Stimulated activated CD8-positive, alpha-beta memory T cell treated with anti-CD3 and anti-CD28 coated beads, Interleukin-15, amount 100 ng/mL, for 4 hours (primary cell): ENCODE results near the gene STPG4.

Source experiments
- DNase-seq, 2 donors: peaks; one replicate each; pipeline ENCODE4 v3.0.0-alpha.2; 2020; ENCODE audit warnings: low read depth in 2 of 2

STPG4 gene

DNA sequence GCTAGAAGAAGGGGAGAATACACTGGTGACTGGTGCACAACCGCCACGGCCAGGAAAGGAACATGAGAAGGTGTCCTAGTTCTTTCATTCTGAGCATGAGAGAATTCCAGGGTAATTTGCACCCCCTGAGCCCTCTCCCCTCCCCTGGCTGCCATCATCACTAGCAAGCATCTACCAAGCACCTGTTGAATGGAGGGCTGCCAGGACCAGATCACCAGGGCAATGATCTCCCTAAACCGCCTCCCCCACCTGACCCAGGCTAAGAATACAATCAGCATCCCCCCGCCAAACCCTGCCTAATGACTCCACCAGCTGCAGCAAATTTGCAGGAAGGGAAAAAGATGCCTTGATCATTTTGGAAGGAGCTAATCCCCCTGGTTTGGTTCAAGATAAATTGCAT, 100.2 kb downstream of the STPG4 start:
- DNase-seq, result no peak

DNA sequence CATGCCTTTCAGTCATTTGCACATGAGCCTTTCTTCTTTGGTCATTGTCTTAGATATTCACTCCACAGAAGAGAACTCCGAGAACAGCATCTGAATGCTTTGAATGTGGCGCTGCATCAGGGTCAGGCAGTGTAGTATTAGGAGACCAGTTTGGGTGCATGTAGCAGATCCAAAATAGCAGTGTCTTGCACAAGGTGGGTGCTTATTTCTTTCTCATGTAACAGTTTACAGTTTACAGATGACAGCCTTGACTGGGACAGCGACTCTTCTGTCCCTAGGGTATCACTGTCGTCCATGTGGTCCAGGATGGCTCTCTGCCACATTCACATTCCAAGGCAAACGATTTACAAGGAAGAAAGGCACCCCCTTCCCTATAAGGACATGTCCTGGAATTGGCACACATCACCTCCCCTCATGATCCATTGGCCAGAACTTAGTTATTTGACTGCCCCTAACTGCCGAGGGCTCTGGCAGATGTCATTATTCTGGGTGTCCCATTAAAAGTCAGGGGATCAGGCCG, 101.0 kb downstream of the STPG4 start:
- no peak for DNase-seq

DNA sequence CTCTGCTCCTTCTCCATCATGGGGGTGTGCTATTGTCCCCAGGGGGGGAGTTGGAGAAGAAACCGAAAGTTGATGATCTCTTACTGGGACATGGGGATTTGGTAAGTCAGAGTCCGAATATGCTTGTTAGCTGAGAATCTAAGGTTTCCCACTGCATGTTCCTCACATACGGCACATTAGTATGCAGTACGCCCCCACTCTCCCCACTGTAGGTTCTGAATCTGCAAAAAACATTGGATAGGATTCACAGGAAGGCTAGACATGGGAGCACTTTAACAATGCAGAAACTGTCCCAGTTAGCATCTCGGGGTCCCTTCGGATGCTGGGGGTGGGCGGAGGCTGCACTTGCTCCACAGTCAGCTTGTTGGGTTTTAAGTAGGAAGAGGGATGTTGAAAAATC, 102.3 kb downstream of the STPG4 start:
- no peak for DNase-seq

DNA sequence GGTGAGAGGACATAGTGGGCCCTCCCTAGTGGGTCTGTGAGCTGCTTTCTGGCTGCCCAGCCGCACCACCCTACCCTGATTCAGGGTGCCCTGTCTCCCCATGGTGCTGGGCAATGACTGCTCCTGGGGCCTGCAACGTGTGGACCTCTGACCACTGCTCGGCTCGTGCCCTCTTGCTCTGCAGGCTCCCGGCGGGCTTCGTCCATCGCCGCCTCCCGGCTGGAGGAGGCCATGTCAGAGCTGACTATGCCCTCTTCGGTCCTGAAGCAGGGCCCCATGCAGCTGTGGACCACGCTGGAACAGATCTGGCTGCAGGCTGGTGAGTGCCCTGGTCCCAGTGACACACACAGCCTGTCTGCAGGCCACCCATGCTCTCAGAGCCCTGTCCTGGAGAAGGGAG, 103.5 kb downstream of the STPG4 start:
- no peak for DNase-seq

DNA sequence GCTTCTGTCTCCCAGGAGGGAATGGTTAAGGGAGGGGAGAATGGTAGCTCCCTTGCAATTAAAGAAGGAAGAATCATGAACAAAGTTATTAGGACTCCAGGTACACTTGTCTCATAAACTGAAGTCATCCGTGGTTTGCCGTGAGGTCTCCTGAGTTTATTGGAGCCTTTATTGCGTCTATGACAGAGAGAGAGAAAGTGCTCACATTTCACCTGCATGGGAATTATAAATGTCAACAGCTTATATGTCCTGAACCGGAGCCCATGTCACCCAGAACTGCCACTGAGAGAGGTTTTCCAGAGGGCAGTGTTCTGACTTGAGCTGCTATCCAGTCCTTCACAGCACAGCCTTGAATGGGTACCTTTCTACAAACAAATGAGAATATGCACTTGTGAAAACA, 104.3 kb downstream of the STPG4 start:
- DNase-seq, result no peak

DNA sequence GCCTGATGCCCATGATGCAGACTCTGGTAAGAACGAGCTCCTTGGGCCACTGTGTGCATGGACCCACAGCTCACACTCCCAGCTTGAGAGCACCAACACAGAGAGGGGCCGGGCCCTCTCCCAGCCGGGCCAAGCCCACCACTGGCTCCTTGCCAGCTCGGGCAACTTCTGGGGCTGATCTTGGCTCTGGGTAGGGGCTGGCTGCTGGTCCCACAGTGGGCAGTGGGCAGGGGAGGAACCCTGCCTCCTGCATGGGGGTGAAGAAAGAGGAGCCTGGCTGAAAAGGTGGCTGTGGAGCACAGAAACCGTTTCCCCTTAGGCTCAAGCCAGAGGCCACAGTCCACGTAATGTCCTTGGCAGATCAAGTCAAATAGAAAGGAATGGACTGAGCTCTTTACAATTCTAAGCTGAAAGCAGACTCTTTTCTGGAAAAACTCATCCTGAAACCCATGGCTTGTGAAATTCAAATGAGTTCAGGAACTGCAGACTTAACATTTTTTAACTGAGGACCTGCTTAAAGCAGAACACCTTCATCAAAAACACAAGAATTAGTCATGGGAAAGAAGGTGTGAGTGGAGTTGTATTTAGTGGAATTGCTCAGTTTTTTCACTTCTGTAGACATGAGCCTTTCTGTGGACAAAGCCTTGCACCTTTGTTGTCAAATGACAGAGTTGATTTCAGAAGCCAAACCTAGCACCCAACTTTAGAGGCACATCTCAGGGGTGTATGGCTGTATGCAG, 104.9 kb downstream of the STPG4 start:
- no peak for DNase-seq

DNA sequence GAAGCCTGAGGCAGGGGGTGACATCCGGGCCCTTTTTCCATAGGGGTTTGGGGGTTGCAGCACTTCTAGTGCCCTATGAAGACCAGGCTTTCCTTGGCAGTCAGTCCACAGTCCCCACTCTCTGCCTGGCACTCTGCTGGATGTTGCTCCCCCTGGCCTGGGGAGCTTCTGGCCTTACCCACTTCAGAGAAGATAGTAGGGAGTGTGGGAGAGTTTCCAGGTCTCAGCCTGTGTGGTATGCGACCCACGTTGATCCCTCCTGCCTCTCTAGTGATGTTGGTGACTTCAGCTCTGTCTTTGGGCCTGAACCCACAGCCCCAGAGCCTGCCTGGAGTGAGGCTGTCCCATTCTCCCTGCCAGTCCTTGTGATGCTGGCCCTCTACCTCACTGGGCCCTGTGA, 105.6 kb downstream of the STPG4 start:
- no peak for DNase-seq

DNA sequence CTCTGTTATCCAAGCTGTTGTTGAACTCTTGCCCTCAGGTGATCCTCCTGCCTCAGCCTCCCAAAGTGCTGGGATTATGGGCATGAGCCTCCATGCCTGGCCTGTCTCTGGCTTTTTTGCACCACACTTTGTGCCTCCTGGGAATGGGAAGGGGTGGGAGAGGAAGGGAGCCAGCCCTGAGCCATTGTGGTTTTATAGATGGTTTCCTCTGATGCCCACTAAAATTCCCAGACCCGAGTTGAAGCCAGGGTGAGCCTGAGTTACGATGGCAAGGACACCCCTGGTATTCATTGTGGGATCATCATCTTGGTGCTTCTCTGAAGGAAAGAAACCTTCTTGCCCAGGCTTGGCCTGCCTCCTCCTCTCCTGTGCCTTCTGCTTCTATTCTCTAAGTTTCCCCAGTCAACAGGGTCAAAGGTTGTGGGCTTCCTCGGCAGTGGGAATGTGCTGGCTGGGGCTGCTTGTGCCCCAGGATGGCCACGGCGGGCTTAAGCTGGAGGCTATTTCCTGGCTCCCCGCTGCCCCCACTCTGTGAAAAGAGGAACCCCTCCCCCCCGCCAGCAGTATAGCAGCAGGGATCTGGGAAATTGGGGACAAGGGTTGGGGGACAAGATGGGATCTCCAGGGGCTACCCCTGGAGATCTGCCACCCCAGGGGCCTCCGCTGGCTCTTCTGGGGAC, 106.2 kb downstream of the STPG4 start:
- no peak for DNase-seq

DNA sequence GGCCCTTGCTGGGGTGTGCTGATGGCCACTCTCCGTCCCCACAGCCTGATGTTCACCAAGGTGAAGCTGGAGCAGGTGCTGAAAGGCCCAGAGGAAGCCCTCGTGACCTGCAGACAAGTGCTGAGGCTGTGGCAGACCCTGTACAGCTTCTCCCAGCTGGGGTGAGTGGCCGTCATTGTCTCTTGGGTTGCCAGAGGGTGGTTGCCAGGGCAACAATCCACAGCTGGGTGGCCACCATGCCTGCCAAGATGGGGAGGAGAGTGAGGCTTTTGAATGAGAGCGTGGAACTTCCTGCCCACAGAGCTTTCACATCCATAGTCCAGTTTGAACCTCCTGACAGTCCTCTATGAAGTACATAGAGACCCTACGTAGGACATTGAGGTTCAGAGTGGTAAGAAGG, 108.8 kb downstream of the STPG4 start:
- no peak for DNase-seq

DNA sequence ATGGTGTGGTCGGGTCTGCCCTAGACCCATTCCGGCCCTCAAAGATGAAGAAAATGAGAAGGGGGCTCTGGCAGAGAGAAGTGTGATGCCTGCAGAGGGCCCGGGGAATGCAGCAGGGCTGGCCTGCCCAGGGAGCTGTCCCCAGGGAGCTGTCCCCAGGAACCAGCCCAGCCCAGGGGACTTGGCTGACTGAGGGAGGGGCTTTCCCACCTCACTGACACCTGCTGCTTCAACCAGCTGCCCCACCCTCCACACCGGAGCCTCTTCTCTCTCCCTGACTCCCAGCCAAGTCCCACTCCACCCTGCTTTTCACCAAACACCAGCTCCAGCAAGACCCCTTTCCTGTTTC, 111.2 kb downstream of the STPG4 start:
- no peak for DNase-seq

DNA sequence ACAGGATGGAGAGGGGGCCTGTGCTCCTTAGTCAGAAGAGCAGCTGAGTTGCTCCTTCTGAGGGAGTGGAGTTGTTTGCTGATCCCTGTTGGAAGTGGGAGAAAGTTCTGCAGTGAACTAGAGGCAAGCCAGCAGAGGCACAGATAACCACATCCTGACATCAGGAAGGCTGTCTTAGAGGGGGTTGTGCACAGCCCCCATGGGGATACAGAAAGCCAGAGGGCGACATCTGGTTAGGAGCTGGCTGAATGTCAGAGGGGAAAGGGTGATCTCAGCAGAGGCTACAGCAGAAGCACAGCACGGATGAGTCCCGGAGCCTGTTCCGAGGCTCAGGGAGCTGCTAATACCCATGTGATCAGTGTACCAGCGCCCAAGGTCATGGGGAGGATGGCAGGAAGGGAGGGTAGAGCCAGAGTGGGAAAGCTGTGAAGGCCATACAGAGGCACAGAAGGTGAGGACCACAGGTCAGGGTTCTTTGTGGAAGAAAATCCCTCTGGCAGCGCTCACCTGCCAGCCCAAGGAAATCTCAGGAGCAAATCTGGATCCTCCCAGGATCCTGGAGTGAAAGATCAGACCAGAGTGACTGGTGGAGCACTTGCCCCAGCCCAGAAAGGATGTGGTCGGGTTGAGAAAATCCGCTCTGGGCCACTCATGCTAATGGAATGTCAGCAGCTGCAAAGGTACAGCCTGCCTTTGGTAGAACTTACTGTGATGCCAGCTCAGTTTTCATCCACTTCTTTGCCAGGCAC, 111.8 kb downstream of the STPG4 start:
- DNase-seq, result no peak

DNA sequence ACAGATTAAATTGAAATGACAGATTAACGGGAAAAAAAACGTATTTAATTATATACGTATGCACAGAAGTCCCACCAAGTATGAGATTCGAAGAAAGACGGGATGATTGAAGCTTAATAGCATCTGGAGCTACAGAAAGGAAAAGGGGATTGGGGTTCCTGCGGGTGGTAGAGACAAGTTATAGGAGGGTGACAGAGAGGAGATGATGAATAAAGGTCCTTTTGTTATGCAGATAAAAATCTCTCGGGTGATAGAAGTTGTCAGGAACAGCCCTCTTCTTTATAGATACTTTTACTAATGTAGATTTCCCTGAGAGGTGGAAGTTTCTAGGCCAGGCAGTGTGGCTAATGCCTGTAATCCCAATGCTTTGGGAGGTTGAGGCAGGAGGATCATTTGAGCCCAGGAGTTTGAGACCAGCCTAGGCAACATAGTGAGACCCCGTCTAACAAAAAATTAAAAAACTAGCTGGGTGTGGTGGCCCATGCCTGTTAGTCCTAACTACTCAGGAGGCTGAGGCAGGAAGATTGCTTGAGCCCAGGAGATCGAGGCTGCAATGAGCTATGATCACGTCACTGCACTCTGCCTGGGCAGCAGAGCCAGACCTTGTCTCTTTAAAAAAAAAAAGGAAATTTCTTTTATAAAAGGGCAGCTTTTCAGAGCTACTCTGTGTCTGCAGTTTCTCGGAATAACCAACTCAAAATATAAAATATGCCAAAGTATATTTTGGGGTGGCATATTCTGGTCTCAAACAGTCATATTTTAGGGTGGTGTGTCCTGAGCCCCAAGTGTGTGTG, 113.0 kb downstream of the STPG4 start:
- DNase-seq, result no peak

DNA sequence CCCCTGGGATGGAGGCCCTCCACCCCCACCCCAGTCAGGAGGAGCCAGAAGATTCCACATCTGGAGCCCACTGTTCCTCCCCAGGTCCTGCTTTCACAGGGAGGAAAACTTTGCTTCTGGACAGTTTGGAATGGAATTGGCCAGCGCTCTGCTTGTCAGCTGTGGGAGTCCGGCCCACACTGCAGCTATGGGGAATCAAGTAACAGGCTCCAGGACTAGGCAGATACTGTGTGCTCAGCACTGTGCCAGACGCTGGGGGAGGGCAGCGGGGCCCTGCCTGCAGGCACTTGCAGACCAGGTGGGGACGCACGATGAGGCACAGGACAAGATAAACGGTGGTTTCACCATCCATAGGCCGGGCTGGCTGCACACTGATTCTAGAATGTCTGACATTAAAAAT, 114.0 kb downstream of the STPG4 start:
- no peak for DNase-seq

DNA sequence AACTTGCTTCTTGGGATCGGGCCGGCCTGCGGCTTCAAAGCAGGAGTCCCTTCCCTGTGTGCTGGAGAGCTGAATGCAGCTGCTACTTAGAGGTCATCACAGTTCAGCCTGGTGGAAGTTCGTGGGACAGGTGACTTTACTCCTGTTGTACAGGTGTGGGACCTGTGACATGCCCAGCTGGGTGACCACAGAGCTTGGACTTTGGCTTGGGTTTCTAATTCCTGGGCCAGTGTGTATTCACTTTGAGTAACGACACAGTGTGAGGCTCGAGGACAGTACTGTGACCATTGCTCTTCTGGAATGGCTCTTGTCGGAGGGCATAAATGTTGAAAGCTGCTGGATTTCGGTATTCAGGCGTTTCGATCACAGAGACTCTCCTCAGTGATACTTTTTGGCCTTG, 114.5 kb downstream of the STPG4 start:
- no peak for DNase-seq

DNA sequence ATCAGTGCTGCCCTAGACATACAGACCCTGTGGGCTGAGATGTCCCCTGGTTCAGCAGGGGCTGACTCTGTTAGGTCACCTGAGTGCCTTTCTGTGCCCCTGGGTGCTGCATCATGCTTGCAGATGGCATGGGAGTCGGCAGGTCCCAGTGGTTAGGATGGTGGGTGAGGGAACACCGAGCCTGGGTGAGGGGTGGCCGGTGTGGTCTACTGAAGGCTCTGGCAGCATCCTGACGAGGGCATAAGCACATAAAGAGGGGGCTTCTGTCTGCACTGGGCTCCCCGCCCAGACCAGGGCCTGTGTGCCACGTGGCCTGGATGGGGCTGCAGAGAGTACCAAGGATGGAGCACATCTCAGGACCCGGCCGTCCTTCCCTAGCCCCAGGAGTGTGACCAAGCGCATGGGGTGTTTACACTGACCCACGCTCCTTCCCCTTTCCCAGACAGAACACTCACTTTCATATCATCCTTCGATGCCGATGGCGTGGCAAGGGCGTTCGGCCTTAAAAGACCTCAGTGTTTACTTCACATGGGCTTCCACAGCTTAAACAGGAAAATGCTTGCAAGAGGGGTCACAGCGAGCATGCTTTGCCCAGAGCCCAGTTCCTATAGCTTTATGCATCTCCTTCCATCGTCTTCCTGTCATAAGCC, 115.1 kb downstream of the STPG4 start:
- no peak for DNase-seq

DNA sequence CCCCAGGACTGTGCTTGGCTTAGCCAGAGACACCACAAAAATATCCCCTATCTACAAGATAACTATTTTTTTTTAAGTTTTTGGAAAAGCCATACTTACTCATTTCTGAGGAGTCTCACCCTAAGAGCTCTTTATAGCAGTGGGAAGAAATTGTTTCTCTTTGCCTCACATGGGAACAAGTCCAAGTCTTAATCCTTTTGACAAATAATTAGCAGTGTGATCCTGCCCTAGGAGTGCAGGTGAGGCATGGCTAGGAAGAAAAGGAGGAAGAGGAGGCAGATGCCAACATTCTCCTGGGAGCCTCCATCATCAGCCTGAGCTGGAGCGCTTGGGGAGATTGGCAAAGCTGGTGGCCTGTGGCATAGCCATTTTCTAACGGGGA, 115.6 kb downstream of the STPG4 start:
- no peak for DNase-seq

DNA sequence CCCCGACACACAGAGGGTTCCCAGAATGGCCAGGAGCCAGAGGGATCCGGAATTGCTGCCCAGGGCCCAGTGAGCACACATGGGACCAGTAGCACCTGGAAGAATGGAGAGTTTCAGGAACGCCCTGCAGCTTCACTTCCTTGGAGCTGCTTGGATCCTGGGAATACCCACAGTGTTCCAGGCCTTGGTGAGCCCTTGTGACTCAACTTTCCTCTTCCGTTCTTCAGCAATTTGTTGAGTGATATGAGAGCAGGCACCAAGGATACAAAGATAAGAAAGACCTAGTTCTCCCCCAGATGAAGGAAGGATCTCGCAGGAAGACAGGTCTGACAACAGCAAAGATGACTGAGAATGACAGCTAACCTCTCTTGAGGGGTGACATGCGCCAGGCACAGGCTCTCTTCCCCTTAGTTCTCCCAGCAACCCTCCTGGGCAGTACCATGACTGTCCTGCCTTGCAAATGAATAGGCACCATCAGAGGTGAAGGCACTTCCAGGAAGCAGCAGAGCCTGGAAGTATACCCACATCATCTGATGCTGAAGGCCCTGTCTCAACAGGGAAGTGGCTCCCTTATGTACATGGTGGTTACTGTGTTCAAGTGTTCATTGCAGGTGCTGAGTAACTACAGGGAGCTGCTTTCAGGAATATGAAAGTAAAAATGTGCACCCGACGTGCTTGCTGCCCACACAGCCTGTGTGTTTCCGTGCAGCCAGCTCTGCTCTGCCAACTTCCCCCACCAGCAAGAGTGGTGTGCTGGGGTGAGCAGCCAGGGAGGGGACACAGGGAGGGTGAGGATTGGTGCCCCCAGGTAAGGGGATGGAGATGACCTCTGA, 116.2 kb downstream of the STPG4 start:
- no peak for DNase-seq

DNA sequence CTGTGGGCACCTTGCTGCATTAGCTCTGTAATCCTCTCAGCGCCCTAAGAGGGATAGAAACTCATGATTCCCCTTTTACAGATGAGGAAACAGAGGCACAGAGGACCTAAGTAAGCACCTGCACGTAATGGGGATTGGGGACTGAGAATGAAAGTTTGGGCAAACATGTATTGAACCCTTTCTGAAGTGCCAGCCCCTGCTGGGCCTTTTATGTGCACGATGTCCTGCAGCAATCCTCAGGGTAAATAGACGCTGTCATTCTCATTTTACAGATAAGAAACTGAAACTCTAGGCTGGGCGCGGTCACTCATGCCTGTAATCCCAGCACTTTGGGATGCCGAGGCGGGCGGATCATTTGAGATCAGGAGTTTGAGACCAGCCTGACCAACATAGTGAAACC, 117.4 kb downstream of the STPG4 start:
- DNase-seq, result no peak
